Activated CD8-positive, alpha-beta T cell treated with anti-CD3 and anti-CD28 coated beads for 36 hours (primary cell): Measurements from ENCODE around the gene PRKD1. TPM values are rescaled to one million over a fixed set of nuclear protein-coding genes. Genes with fewer than 3 reads are reported as not detected.

Experiments
- ATAC-seq: fragments of 200-7000 bp; cut with Tn5 transposase; one replicate; pipeline ENCODE4 v1.10.0; 2021; ENCODE audit warnings: mild to moderate bottlenecking, moderate library complexity
- CTCF ChIA-PET: fragments of 350-600 bp; sonication (Branson Sonifier 250); formaldehyde crosslinking; loops from one replicate; lab custom pipeline; 2021; ENCODE audit warnings: antibody characterized with exemption; lab: Charles Lee
- POLR2A ChIA-PET: fragments of 350-600 bp; sonication (Branson Sonifier 250); formaldehyde crosslinking; loops from one replicate; lab custom pipeline; 2021; ENCODE audit warnings: antibody characterized with exemption; lab: Charles Lee
- DNase-seq: peaks from one replicate; pipeline ENCODE4 v3.0.0-alpha.2; 2020
- H3K27ac Mint-ChIP-seq: one replicate; pipeline ENCODE4 v1.8.0; 2021; ENCODE audit warnings: mild to moderate bottlenecking, mixed read lengths
- H3K27me3 Mint-ChIP-seq: one replicate; pipeline ENCODE4 v1.8.0; 2021; ENCODE audit warnings: mixed read lengths
- H3K36me3 Mint-ChIP-seq: one replicate; pipeline ENCODE4 v1.8.0; 2021; ENCODE audit warnings: low read depth, mixed read lengths
- H3K4me1 Mint-ChIP-seq: one replicate; pipeline ENCODE4 v1.8.0; 2021; ENCODE audit warnings: low read depth, mixed read lengths
- H3K4me3 Mint-ChIP-seq: one replicate; pipeline ENCODE4 v1.8.0; 2021; ENCODE audit warnings: mild to moderate bottlenecking, moderate library complexity, mixed read lengths
- H3K9me3 Mint-ChIP-seq: one replicate; pipeline ENCODE4 v1.8.0; 2021; ENCODE audit warnings: mixed read lengths
- intact Hi-C: fragments of 100-400 bp; cut with micrococcal nuclease; formaldehyde crosslinking; loops from one replicate; pipeline ENCODE4 v1.10.0; 2022
- total RNA-seq, 2 experiments: library from RNA; stranded (reverse); gene quantifications; one replicate each; pipeline ENCODE4 v1.2.3, GENCODE V29; 2021
- TF ChIP-seq, protein P1 (sequence below): fragments of 200-600 bp; IDR thresholded peaks from one replicate; pipeline ENCODE4 v1.8.0; 2022; ENCODE audit warnings: antibody characterized with exemption, mild to moderate bottlenecking

PRKD1 gene
- total RNA-seq, 2 experiments from 2014 or later, result not detected

DNA sequence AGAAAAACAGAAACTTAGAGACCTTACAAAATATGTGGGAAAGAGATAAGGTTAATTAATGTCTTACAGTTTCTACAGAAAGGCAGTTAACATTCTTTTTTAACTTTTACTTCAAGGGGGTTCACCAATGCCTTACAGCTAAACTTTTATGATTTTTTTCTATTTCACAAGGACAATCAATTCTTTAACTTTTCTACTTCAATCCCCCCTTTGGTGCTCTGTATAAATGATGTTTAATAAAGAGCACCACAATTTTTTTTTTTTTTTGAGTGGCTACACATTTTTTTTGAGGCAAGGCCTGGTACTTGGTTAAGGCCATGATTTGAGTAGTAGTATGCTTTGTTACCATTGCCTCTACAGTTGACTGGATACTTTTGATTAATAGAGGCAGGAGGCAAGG, 279.6 kb downstream of the PRKD1 start:
- Mint-ChIP-seq H3K27ac (no peak overlapping the region), H3K4me1 (no peaks in the 10 kb centered on the region), H3K4me3 (no peak overlapping the region), H3K36me3 (no peaks in the 10 kb centered on the region), H3K27me3 (no peaks in the 10 kb centered on the region), H3K9me3 (peaks cover 22% of the 10 kb centered on the region)
- no peak for ATAC-seq
- ChIA-PET POLR2A (no interaction called here), CTCF (no interaction called here)
- TF ChIP-seq, protein P1, sequence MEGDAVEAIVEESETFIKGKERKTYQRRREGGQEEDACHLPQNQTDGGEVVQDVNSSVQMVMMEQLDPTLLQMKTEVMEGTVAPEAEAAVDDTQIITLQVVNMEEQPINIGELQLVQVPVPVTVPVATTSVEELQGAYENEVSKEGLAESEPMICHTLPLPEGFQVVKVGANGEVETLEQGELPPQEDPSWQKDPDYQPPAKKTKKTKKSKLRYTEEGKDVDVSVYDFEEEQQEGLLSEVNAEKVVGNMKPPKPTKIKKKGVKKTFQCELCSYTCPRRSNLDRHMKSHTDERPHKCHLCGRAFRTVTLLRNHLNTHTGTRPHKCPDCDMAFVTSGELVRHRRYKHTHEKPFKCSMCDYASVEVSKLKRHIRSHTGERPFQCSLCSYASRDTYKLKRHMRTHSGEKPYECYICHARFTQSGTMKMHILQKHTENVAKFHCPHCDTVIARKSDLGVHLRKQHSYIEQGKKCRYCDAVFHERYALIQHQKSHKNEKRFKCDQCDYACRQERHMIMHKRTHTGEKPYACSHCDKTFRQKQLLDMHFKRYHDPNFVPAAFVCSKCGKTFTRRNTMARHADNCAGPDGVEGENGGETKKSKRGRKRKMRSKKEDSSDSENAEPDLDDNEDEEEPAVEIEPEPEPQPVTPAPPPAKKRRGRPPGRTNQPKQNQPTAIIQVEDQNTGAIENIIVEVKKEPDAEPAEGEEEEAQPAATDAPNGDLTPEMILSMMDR, result no peak
- no peak for DNase-seq
- intact Hi-C loops, result no loop called here

DNA sequence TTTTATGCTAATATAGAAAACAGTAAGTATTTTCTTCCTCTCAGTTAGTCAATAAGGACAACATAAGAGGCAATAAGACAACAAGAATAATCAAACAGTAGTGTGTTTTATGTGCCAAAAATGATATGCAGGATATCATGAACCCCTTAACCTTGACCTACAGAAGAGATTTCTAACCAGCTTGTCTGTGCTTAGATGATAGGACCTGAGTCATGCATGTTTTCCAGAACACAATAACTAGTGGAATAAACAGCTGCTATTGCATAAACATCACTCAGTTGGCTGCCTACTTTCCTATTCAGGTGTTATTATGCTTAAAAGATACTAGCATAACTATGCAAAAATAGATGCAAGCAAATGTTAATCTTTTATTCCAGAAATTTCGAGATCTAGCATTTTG, 282.5 kb downstream of the PRKD1 start:
- peaks cover 22% of the 10 kb centered on the region for H3K9me3 Mint-ChIP-seq
- no peak for DNase-seq

DNA sequence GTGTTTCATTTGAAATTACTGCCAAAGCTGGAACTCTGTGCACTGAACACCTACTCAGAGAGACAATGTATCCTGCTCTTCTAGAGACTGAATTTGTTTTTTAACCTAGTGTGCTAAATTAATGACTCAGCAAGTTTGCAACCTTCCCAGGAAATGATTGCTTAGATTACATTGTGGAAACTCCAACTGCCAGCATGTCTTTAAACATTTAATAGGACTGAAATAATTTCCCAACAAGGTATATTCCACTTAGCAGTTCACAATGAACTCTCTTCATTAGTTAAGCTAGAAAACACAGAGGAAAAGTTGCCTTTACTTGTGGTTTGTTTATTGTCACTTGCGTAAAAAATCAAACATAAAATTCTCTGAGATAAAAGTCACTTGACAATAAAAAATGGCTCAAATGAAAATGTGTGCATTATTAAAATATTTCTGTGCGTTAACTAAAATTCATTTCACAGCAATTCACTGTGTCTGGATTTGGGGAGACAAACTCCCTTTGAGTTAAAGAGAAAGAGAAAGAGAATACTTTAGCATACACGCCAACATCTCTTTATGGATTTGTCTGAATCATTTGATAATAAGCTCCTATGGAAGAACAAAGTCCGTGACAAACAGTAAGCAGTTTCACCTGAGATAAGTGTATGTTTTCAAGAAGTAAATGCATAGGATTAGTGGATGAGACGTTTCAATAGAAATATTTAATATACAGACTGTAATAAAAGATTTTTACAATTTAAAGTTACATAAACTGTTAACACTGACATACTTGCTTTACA, 284.0 kb downstream of the PRKD1 start:
- Mint-ChIP-seq H3K4me1 (no peaks in the 10 kb centered on the region), H3K4me3 (no peak overlapping the region), H3K9me3 (peaks cover 13% of the 10 kb centered on the region), H3K27me3 (no peaks in the 10 kb centered on the region), H3K27ac (no peak overlapping the region), H3K36me3 (no peaks in the 10 kb centered on the region)
- ChIA-PET POLR2A (no interaction called here), CTCF (no interaction called here)
- ATAC-seq, result no peak
- TF ChIP-seq, protein P1, result no peak
- no peak for DNase-seq
- intact Hi-C loops, result no loop called here

More for the DNA sequence above, 282.5 kb downstream of the PRKD1 start:
- ChIA-PET POLR2A (no interaction called here), CTCF (no interaction called here)
- no peaks in the 10 kb centered on the region for H3K4me1 Mint-ChIP-seq
- no peaks in the 10 kb centered on the region for H3K27me3 Mint-ChIP-seq
- H3K4me3 Mint-ChIP-seq, result no peak overlapping the region
- intact Hi-C loops, result no loop called here
- no peak overlapping the region for H3K27ac Mint-ChIP-seq
- no peaks in the 10 kb centered on the region for H3K36me3 Mint-ChIP-seq
- TF ChIP-seq, protein P1, result no peak
- no peak for ATAC-seq

DNA sequence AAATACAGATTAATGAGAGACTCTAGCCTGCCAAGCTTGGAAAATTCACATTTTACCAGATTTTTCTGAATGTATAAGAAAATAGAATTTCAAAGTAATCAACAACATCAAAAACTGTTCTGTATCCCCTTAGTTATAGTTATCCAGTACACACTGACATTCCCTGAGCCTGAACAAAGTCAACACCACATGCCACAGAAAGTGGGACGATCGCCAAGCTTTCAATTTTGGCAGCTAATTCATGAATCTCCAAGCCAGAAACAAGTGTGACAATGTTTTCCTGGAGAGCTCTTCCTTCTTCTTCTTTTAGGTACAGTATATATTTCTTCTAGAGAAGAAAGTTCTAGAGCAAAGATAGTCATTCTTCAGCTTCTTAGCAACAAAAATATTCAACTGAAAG, 290.2 kb downstream of the PRKD1 start:
- ChIA-PET POLR2A (no interaction called here), CTCF (no interaction called here)
- ATAC-seq (no peak), DNase-seq (no peak)
- Mint-ChIP-seq H3K4me3 (no peak overlapping the region), H3K9me3 (no peaks in the 10 kb centered on the region), H3K4me1 (no peaks in the 10 kb centered on the region), H3K27me3 (no peaks in the 10 kb centered on the region), H3K27ac (no peak overlapping the region), H3K36me3 (no peaks in the 10 kb centered on the region)
- TF ChIP-seq, protein P1, result no peak
- intact Hi-C loops, result no loop called here

DNA sequence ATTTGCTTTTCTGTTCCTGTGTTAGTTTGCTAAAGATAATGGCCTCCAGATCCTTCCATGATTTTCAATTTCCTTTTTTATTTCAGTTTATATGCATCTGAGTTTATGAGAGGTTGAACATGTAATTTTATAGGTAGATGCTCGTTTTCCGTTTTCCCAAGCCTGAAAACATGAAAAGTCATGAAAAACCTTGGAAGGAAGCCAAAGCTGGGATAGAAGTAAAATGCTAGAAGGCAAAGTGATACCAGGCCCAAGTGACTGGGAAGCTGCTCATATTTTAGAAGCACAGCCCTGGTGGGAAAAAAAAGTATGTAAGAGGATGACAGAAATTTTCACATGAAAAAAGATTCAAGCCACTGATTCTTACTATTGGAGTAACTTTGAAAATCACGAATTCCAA, 290.8 kb downstream of the PRKD1 start:
- H3K4me1 Mint-ChIP-seq, result no peaks in the 10 kb centered on the region
- intact Hi-C loops, result no loop called here
- DNase-seq (no peak), ATAC-seq (no peak)
- H3K36me3 Mint-ChIP-seq, result no peaks in the 10 kb centered on the region
- TF ChIP-seq, protein P1, result no peak
- H3K27me3 Mint-ChIP-seq, result no peaks in the 10 kb centered on the region
- no peaks in the 10 kb centered on the region for H3K9me3 Mint-ChIP-seq
- H3K27ac Mint-ChIP-seq, result no peak overlapping the region
- ChIA-PET CTCF (no interaction called here), POLR2A (no interaction called here)
- H3K4me3 Mint-ChIP-seq, result no peak overlapping the region
